Spleen (tissue), 11 donors: ENCODE measurements around the gene RFXANK. TPM values are rescaled to one million over a fixed set of nuclear protein-coding genes. Genes with fewer than 3 reads are reported as not detected.
A peak's percentile ranks its signal among the peaks of the same experiment; 100 is the strongest.

Experiments used
- DNase-seq: peaks from one replicate; pipeline ENCODE4 v3.0.0-alpha.2; 2020
- H3K27ac ChIP-seq, 8 donors: fragments of 200-600 bp; sonication (generic) in 7 of 8; 1 replicate in 4 of 8; 2 replicates in 4 of 8; pipeline versions ENCODE4 v1.5.0 to v1.8.0; 2016 to 2021; ENCODE audit warnings: inconsistent platforms in 4 of 8, mild to moderate bottlenecking in 4 of 8, moderate library complexity in 1 of 8
- H3K27me3 ChIP-seq, 7 donors: fragments of 200-600 bp; sonication (generic) in 6 of 7; replicated peaks in 1 of 7; 1 replicate in 4 of 7; 2 replicates in 3 of 7; pipeline versions ENCODE4 v1.5.0 to v1.8.0; 2016 to 2021; ENCODE audit warnings: inconsistent platforms in 3 of 7, mild to moderate bottlenecking in 1 of 7
- H3K36me3 ChIP-seq, 6 donors: fragments of 200-600 bp; sonication (generic) in 5 of 6; 1 replicate in 4 of 6; 2 replicates in 2 of 6; pipeline versions ENCODE4 v1.5.0 to v1.8.0; 2016 to 2021; ENCODE audit warnings: inconsistent platforms in 2 of 6
- H3K4me1 ChIP-seq, 6 donors: fragments of 200-600 bp; sonication (generic) in 5 of 6; 1 replicate in 3 of 6; 2 replicates in 3 of 6; pipeline versions ENCODE4 v1.5.0 to v1.8.0; 2016 to 2021; ENCODE audit warnings: inconsistent platforms in 3 of 6
- H3K4me3 ChIP-seq, 8 donors: fragments of 200-600 bp; sonication (generic) in 7 of 8; 1 replicate in 4 of 8; 2 replicates in 4 of 8; pipeline versions ENCODE4 v1.5.0 to v1.8.0; 2016 to 2021; ENCODE audit warnings: inconsistent platforms in 4 of 8, mild to moderate bottlenecking in 4 of 8, moderate library complexity in 2 of 8
- H3K9me3 ChIP-seq, 8 donors: fragments of 200-600 bp; sonication (generic) in 7 of 8; 1 replicate in 4 of 8; 2 replicates in 4 of 8; pipeline versions ENCODE4 v1.5.0 to v1.8.0; 2016 to 2021; ENCODE audit warnings: inconsistent platforms in 4 of 8
- POLR2A ChIP-seq, 3 donors: fragments of 450-650 bp; IDR thresholded peaks; one replicate each; pipeline ENCODE4 v1.5.1; 2017; ENCODE audit warnings: antibody characterized with exemption in 3 of 3, mild to moderate bottlenecking in 1 of 3
- POLR2AphosphoS5 ChIP-seq, 3 donors: sonication (generic); formaldehyde crosslinking; IDR thresholded peaks; one replicate each; pipeline ENCODE4 v1.5.1; 2017; ENCODE audit warnings: antibody characterized with exemption in 3 of 3
- WGBS, 5 donors: extraction: QIAGEN DNeasy Blood & Tissue Kit in 3 of 5; methylation state at CpG; one replicate each; pipeline versions ENCODE4 v1.1.5 to v1.1.7; 2013 to 2018; 5-methylcytosine and 5-hydroxymethylcytosine counted together
- intact Hi-C: fragments of 100-400 bp; cut with DNase I; formaldehyde crosslinking; loops from one replicate; pipeline ENCODE4 v1.15.0; 2023; ENCODE audit warnings: low total_unique reads
- polyA plus RNA-seq, 3 donors: library from polyadenylated mRNA; stranded (reverse); fragments of 200-250 nt; gene quantifications; one replicate each; pipeline ENCODE4 v1.2.1, GENCODE V29; 2013
- total RNA-seq, 7 donors: library from RNA; depleted of rRNA in 3 of 7; stranded (reverse); fragments of >200 nt in 3 of 7; fragmentation: NEBNext Ultra II Directional in 4 of 7; extraction: Animal tissue kit (Norgen Biotek cat#: 25700) in 4 of 7; gene quantifications; one replicate each; pipeline versions ENCODE4 v1.1.0 to v1.2.1, GENCODE V29; 2016 to 2021
- TF ChIP-seq, protein P1 (sequence below), 11 experiments: fragments of 200-600 bp in 7 of 11; fragments of 450-650 bp in 4 of 11; sonication (generic) in 4 of 11; IDR thresholded peaks in 8 of 11; conservative IDR thresholded peaks in 3 of 11; 1 replicate in 7 of 11; 2 replicates in 4 of 11; pipeline versions ENCODE4 v1.4.0 to v1.8.0; 2016 to 2021; ENCODE audit warnings: antibody characterized with exemption in 11 of 11, inconsistent platforms in 4 of 11, mild to moderate bottlenecking in 1 of 11
- donor health status: healthy with polysubstance abuse.
- donor health status: DM: no; HTN: no; CAD: no; lungs with moderate emphysema.
- donor health status: DM: no; HTN: no; CAD: no.
- donor health status: Bipolar disorder and iron deficiency.
- donor health status: healthy.
- donor health status: DM: no; HTN: no; CAD: no.
- donor health status: DM: yes; HTN: yes; CAD: no.

RFXANK gene
- total and polyA plus RNA-seq, 10 donors: 47.4 to 139 (median 75.7) TPM

DNA sequence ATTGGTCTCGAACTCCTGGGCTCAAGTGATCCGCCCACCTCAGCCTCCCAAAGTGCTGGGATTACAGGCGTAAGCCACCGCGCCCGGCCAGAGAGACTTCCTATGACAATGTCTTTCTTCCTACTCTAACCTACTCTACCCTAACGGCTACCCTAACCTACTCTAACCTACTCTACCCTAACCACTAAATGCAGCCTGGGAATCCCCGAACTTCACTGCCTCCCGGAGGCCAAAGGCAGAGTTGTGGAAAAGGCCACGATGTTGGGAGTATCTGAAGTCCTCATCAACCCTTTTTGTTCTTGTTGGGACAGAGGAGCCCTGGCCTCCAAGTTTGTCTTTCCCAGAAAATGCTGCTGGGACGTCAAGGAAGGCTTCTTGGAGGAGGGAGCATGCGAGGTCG lies 12.1 kb downstream of the RFXANK start:
- Histone ChIP-seq H3K27ac (no peak overlapping the region), H3K4me3 (peak overlapping the region in 2 of 8 donors; percentile 70 to 91), H3K36me3 (peaks cover 0 to 30% (median 18%) of the 10 kb centered on the region in 6 donors), H3K4me1 (peaks cover 7 to 41% (median 19%) of the 10 kb centered on the region in 6 donors), H3K9me3 (no peaks in the 10 kb centered on the region), H3K27me3 (peaks cover 0 to 15% (median 0%) of the 10 kb centered on the region in 7 donors)
- WGBS, 5 donors: 66 to 75% (median 73%) methylated on average over 13 of the region's 13 CpGs
- no peak for DNase-seq
- TF ChIP-seq, protein P1, sequence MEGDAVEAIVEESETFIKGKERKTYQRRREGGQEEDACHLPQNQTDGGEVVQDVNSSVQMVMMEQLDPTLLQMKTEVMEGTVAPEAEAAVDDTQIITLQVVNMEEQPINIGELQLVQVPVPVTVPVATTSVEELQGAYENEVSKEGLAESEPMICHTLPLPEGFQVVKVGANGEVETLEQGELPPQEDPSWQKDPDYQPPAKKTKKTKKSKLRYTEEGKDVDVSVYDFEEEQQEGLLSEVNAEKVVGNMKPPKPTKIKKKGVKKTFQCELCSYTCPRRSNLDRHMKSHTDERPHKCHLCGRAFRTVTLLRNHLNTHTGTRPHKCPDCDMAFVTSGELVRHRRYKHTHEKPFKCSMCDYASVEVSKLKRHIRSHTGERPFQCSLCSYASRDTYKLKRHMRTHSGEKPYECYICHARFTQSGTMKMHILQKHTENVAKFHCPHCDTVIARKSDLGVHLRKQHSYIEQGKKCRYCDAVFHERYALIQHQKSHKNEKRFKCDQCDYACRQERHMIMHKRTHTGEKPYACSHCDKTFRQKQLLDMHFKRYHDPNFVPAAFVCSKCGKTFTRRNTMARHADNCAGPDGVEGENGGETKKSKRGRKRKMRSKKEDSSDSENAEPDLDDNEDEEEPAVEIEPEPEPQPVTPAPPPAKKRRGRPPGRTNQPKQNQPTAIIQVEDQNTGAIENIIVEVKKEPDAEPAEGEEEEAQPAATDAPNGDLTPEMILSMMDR (IDR thresholded peaks at IDR 0.05 in 8 of 11, conservative IDR thresholded peaks at IDR 0.05 in 3 of 11): no peak
- no peak for TF ChIP-seq POLR2AphosphoS5 (IDR thresholded peaks at IDR 0.05)
- TF ChIP-seq POLR2A (IDR thresholded peaks at IDR 0.05): no peak
- intact Hi-C loops: no loop called here

DNA sequence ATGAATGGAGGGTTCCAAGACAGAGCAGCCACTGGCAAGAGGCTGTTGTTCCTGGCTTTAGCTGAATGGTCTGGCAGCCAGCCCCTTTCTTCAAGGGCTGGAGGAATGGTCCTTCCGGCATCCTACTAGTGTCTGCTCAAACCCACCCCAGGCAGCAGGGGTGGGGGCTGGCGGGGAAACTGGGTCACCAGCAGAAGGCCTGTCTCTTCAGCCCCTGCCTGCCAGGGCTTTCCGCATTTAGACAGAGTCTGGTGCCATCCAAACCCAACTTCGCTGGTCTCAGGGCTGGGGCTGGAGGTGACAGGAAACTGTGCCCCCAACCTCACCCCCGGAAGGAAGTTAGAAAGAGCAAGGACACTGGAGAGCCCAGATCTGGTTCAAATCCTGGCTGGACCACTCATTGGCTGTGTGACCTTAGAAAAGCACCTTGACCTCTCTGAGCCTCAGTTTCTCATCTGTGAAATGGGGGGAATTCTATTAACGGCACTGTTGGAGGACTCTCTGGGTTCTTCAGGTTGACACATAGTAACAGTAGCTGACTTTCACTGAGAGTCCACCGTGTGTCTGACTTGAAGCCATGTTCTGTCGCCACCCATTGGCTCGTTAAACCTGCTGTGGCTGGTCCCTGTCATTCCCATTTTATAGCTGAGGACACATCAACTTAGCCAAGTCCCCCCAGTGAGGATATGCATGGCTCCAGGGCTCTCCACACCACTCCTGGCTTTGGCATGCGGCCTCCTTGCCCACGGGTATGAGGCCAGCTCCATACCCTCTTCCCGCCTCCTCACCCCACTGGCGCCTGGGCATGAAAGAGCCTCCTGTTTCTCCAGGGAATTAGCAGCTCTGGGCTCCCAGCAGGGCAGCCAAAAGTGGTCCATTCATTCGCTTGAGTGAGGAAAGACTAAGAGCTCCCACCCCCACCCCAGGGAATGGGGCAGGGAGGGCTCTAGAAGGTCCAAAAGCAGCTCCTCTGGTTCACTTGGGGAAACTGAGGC lies 13.7 kb downstream of the RFXANK start:
- peaks cover 0 to 16% (median 11%) of the 10 kb centered on the region in 6 donors for H3K36me3 ChIP-seq
- H3K4me3 ChIP-seq: no peak overlapping the region
- 51 to 73% (median 52%) methylated on average over 9 to 14 of the region's 14 CpGs for WGBS, 5 donors
- intact Hi-C loops: no loop called here
- peaks cover 0 to 30% (median 5%) of the 10 kb centered on the region in 7 donors for H3K27me3 ChIP-seq
- no peak for TF ChIP-seq POLR2AphosphoS5 (IDR thresholded peaks at IDR 0.05)
- TF ChIP-seq, protein P1 (IDR thresholded peaks at IDR 0.05 in 8 of 11, conservative IDR thresholded peaks at IDR 0.05 in 3 of 11): no peak
- no peak for TF ChIP-seq POLR2A (IDR thresholded peaks at IDR 0.05)
- no peak for DNase-seq
- H3K9me3 ChIP-seq: no peaks in the 10 kb centered on the region
- peaks cover 7 to 41% (median 19%) of the 10 kb centered on the region in 6 donors for H3K4me1 ChIP-seq
- H3K27ac ChIP-seq: no peak overlapping the region

DNA sequence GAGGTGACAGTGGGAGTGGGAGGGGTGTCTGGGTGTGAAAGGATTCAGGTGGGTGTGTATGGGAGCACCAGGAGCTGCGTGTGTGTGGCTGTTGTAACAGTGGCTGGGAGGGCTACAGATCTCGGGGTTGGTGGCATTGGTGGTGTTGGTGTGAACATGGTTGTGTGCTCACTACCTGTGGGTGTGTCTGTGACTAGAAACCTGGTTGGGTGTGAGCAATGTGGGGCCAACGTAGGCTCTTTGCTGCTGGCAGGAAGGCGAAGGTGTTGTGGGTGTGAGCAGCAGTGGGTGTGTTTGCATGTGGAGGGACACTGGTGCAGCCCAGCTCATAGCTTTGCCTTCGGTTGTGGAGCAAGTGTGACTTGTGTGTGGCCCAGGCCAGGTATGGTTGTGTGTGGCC lies 14.9 kb downstream of the RFXANK start:
- TF ChIP-seq POLR2AphosphoS5 (IDR thresholded peaks at IDR 0.05) (no peak), POLR2A (IDR thresholded peaks at IDR 0.05) (no peak)
- TF ChIP-seq, protein P1 (IDR thresholded peaks at IDR 0.05 in 8 of 11, conservative IDR thresholded peaks at IDR 0.05 in 3 of 11): no peak
- intact Hi-C loops: no loop called here
- Histone ChIP-seq H3K27me3 (peaks cover 0 to 43% (median 15%) of the 10 kb centered on the region in 7 donors), H3K4me3 (no peak overlapping the region), H3K9me3 (no peaks in the 10 kb centered on the region), H3K4me1 (peaks cover 7 to 30% (median 14%) of the 10 kb centered on the region in 6 donors), H3K36me3 (peaks cover 0 to 4% (median 3%) of the 10 kb centered on the region in 6 donors), H3K27ac (no peak overlapping the region)
- WGBS, 5 donors: 55 to 68% (median 63%) methylated on average over 5 of the region's 5 CpGs
- no peak for DNase-seq
